Spleen (tissue), 11 donors: ENCODE data around the gene FILIP1L. TPM values are rescaled to one million over a fixed set of nuclear protein-coding genes. Genes with fewer than 3 reads are reported as not detected.

ENCODE experiments used
- DNase-seq: peaks from one replicate; pipeline ENCODE4 v3.0.0-alpha.2; 2020
- H3K27ac ChIP-seq, 8 donors: fragments of 200-600 bp; sonication (generic) in 7 of 8; 1 replicate in 4 of 8; 2 replicates in 4 of 8; pipeline versions ENCODE4 v1.5.0 to v1.8.0; 2016 to 2021; ENCODE audit warnings: inconsistent platforms in 4 of 8, mild to moderate bottlenecking in 4 of 8, moderate library complexity in 1 of 8
- H3K27me3 ChIP-seq, 7 donors: fragments of 200-600 bp; sonication (generic) in 6 of 7; replicated peaks in 1 of 7; 1 replicate in 4 of 7; 2 replicates in 3 of 7; pipeline versions ENCODE4 v1.5.0 to v1.8.0; 2016 to 2021; ENCODE audit warnings: inconsistent platforms in 3 of 7, mild to moderate bottlenecking in 1 of 7
- H3K36me3 ChIP-seq, 6 donors: fragments of 200-600 bp; sonication (generic) in 5 of 6; 1 replicate in 4 of 6; 2 replicates in 2 of 6; pipeline versions ENCODE4 v1.5.0 to v1.8.0; 2016 to 2021; ENCODE audit warnings: inconsistent platforms in 2 of 6
- H3K4me1 ChIP-seq, 6 donors: fragments of 200-600 bp; sonication (generic) in 5 of 6; 1 replicate in 3 of 6; 2 replicates in 3 of 6; pipeline versions ENCODE4 v1.5.0 to v1.8.0; 2016 to 2021; ENCODE audit warnings: inconsistent platforms in 3 of 6
- H3K4me3 ChIP-seq, 8 donors: fragments of 200-600 bp; sonication (generic) in 7 of 8; 1 replicate in 4 of 8; 2 replicates in 4 of 8; pipeline versions ENCODE4 v1.5.0 to v1.8.0; 2016 to 2021; ENCODE audit warnings: inconsistent platforms in 4 of 8, mild to moderate bottlenecking in 4 of 8, moderate library complexity in 2 of 8
- H3K9me3 ChIP-seq, 8 donors: fragments of 200-600 bp; sonication (generic) in 7 of 8; 1 replicate in 4 of 8; 2 replicates in 4 of 8; pipeline versions ENCODE4 v1.5.0 to v1.8.0; 2016 to 2021; ENCODE audit warnings: inconsistent platforms in 4 of 8
- POLR2A ChIP-seq, 3 donors: fragments of 450-650 bp; IDR thresholded peaks; one replicate each; pipeline ENCODE4 v1.5.1; 2017; ENCODE audit warnings: antibody characterized with exemption in 3 of 3, mild to moderate bottlenecking in 1 of 3
- POLR2AphosphoS5 ChIP-seq, 3 donors: sonication (generic); formaldehyde crosslinking; IDR thresholded peaks; one replicate each; pipeline ENCODE4 v1.5.1; 2017; ENCODE audit warnings: antibody characterized with exemption in 3 of 3
- WGBS, 5 donors: extraction: QIAGEN DNeasy Blood & Tissue Kit in 3 of 5; methylation state at CpG; one replicate each; pipeline versions ENCODE4 v1.1.5 to v1.1.7; 2013 to 2018; 5-methylcytosine and 5-hydroxymethylcytosine counted together
- intact Hi-C: fragments of 100-400 bp; cut with DNase I; formaldehyde crosslinking; loops from one replicate; pipeline ENCODE4 v1.15.0; 2023; ENCODE audit warnings: low total_unique reads
- polyA plus RNA-seq, 3 donors: library from polyadenylated mRNA; stranded (reverse); fragments of 200-250 nt; gene quantifications; one replicate each; pipeline ENCODE4 v1.2.1, GENCODE V29; 2013
- total RNA-seq, 7 donors: library from RNA; depleted of rRNA in 3 of 7; stranded (reverse); fragments of >200 nt in 3 of 7; fragmentation: NEBNext Ultra II Directional in 4 of 7; extraction: Animal tissue kit (Norgen Biotek cat#: 25700) in 4 of 7; gene quantifications; one replicate each; pipeline versions ENCODE4 v1.1.0 to v1.2.1, GENCODE V29; 2016 to 2021
- TF ChIP-seq, protein P1 (sequence below), 11 experiments: fragments of 200-600 bp in 7 of 11; fragments of 450-650 bp in 4 of 11; sonication (generic) in 4 of 11; IDR thresholded peaks in 8 of 11; conservative IDR thresholded peaks in 3 of 11; 1 replicate in 7 of 11; 2 replicates in 4 of 11; pipeline versions ENCODE4 v1.4.0 to v1.8.0; 2016 to 2021; ENCODE audit warnings: antibody characterized with exemption in 11 of 11, inconsistent platforms in 4 of 11, mild to moderate bottlenecking in 1 of 11
- donor health status: healthy with polysubstance abuse.
- donor health status: DM: no; HTN: no; CAD: no; lungs with moderate emphysema.
- donor health status: DM: no; HTN: no; CAD: no.
- donor health status: Bipolar disorder and iron deficiency.
- donor health status: healthy.
- donor health status: DM: no; HTN: no; CAD: no.
- donor health status: DM: yes; HTN: yes; CAD: no.

FILIP1L gene
- total and polyA plus RNA-seq, 10 donors = 11.1 to 47.7 (median 30.9) TPM

DNA sequence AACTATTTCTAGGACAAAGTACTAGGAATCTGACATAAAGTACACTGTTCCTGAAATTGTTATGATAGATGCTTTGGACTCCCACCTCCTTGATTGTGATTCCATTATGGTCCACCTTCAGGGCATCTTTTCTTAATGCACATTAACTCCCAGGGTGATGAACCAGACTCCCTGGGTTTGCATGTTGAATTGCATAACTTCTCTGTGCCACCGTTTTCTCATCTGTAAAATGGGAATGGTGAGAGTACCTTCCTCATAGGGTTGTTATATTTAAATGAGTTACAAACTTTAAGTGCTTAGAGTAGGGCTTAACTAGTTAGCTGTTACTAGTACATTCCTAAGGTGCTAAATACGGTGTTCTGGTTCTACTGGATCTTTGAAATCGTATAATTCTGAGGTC lies 214.7 kb downstream of the FILIP1L start:
- H3K4me1 ChIP-seq = peaks cover 0 to 46% (median 29%) of the 10 kb centered on the region in 6 donors
- H3K4me3 ChIP-seq = no peak overlapping the region
- no peak overlapping the region for H3K27ac ChIP-seq
- WGBS, 5 donors = 91 to 96% (median 93%) methylated on average over 3 of the region's 3 CpGs
- intact Hi-C loops = no loop called here
- H3K36me3 ChIP-seq = no peaks in the 10 kb centered on the region
- no peak for DNase-seq
- no peak for TF ChIP-seq POLR2AphosphoS5 (IDR thresholded peaks at IDR 0.05)
- TF ChIP-seq POLR2A (IDR thresholded peaks at IDR 0.05) = no peak
- TF ChIP-seq, protein P1, sequence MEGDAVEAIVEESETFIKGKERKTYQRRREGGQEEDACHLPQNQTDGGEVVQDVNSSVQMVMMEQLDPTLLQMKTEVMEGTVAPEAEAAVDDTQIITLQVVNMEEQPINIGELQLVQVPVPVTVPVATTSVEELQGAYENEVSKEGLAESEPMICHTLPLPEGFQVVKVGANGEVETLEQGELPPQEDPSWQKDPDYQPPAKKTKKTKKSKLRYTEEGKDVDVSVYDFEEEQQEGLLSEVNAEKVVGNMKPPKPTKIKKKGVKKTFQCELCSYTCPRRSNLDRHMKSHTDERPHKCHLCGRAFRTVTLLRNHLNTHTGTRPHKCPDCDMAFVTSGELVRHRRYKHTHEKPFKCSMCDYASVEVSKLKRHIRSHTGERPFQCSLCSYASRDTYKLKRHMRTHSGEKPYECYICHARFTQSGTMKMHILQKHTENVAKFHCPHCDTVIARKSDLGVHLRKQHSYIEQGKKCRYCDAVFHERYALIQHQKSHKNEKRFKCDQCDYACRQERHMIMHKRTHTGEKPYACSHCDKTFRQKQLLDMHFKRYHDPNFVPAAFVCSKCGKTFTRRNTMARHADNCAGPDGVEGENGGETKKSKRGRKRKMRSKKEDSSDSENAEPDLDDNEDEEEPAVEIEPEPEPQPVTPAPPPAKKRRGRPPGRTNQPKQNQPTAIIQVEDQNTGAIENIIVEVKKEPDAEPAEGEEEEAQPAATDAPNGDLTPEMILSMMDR (IDR thresholded peaks at IDR 0.05 in 8 of 11, conservative IDR thresholded peaks at IDR 0.05 in 3 of 11) = no peak
- no peaks in the 10 kb centered on the region for H3K9me3 ChIP-seq
- H3K27me3 ChIP-seq = no peaks in the 10 kb centered on the region

DNA sequence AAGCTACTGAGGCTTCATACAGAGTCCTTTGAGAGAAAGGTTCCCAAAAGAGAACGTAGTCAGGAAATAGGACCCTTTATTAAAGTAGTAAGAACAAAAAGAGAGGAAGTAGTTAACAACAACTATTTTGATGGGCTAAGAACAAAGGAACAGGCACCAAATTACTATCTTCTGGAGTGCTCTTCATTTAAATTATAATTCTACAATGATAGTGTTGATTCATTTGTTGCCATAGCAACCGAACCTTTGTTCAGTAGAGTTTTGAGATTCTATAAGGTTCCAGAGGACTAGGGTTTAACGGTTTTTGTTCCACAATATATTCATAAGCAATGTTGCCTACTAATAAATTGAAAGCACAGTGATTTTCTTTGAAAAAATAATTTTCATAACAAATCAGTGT lies 217.8 kb downstream of the FILIP1L start:
- whole genome bisulfite sequencing, 5 donors = 58 to 62% (median 60%) methylated on average over 3 of the region's 3 CpGs
- H3K4me1 ChIP-seq = peaks cover 0 to 35% (median 21%) of the 10 kb centered on the region in 6 donors
- H3K27me3 ChIP-seq = no peaks in the 10 kb centered on the region
- no peaks in the 10 kb centered on the region for H3K9me3 ChIP-seq
- no peak for TF ChIP-seq POLR2AphosphoS5 (IDR thresholded peaks at IDR 0.05)
- TF ChIP-seq POLR2A (IDR thresholded peaks at IDR 0.05) = no peak
- TF ChIP-seq, protein P1 (IDR thresholded peaks at IDR 0.05 in 8 of 11, conservative IDR thresholded peaks at IDR 0.05 in 3 of 11) = no peak
- H3K4me3 ChIP-seq = no peak overlapping the region
- H3K36me3 ChIP-seq = no peaks in the 10 kb centered on the region
- peak overlapping the region in 5 of 8 donors; percentile 16 to 74 (median 64) for H3K27ac ChIP-seq
- intact Hi-C loops = no loop called here
- DNase-seq = no peak

DNA sequence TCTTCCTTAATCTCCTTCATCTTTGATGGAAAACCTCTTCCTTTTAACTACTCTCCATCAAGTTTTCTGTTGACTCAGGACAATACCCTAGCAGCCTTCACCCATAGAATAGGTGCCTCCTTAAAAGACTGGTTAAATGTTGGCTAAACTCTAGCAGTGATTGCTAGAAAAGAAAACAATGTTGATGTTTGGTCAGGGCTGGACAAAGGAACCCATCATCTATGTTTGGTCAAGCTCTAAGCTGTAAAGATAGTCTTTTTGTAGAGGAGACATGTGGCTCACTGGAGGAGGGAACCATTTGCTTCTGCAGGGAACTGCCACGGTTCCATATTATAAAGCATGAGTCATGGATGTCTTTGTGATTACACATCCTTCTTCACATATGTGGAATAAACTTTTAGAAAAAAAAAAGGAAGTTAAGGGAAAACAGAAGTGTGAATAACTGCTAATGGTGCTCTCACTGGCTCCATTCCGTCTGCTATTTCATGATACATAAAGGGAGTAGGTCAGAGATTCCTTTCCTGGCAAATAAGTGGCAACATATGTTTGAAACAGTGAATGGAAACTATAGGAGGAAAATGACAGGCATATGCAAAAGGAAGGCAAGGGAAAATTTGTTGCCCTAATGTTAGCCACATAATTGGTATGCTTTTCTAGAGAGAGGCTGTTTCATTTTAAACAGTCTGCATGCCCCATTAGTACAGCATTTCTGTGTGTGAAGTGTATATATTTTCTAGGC lies 218.4 kb downstream of the FILIP1L start:
- 27 to 47% (median 38%) methylated on average over 2 of the region's 2 CpGs for WGBS, 5 donors
- DNase-seq = no peak
- Histone ChIP-seq H3K36me3 (no peaks in the 10 kb centered on the region), H3K4me1 (peaks cover 0 to 30% (median 17%) of the 10 kb centered on the region in 6 donors), H3K27me3 (no peaks in the 10 kb centered on the region), H3K9me3 (no peaks in the 10 kb centered on the region), H3K4me3 (no peak overlapping the region), H3K27ac (peak overlapping the region in 5 of 8 donors; percentile 16 to 74 (median 64))
- intact Hi-C loops = no loop called here
- no peak for TF ChIP-seq POLR2A (IDR thresholded peaks at IDR 0.05)
- TF ChIP-seq, protein P1 (IDR thresholded peaks at IDR 0.05 in 8 of 11, conservative IDR thresholded peaks at IDR 0.05 in 3 of 11) = no peak
- no peak for TF ChIP-seq POLR2AphosphoS5 (IDR thresholded peaks at IDR 0.05)

DNA sequence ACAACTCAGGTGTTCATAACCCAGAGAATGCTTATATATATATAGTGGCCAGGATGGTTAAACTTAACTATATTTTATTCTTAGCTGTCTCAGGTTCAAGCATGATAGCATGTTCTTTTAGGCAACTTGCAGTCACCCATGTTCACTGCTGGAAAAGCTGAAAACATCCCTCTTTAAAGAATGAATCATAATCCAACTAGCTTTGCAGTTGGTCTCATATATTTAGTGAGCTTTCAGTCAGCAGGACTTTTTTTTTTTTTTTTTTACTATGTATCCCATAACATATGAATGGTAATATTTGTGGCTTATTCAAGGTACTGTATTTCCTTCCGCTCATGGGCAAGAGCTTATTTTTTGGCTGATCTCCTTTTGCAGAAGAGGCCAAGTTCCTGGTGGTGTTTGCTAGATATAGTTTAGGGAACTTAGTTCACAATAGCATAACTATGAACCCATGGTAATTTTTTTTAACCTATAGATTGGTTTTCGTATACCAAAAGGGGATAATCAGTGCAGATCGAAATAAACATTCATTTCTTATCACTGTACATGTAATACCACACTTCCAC lies 219.1 kb downstream of the FILIP1L start:
- no peaks in the 10 kb centered on the region for H3K27me3 ChIP-seq
- no peak for DNase-seq
- no peak for TF ChIP-seq POLR2AphosphoS5 (IDR thresholded peaks at IDR 0.05)
- TF ChIP-seq POLR2A (IDR thresholded peaks at IDR 0.05) = no peak
- TF ChIP-seq, protein P1 (IDR thresholded peaks at IDR 0.05 in 8 of 11, conservative IDR thresholded peaks at IDR 0.05 in 3 of 11) = no peak
- H3K4me3 ChIP-seq = no peak overlapping the region
- H3K36me3 ChIP-seq = no peaks in the 10 kb centered on the region
- 37 to 60% (median 55%) methylated on average over 3 of the region's 3 CpGs for WGBS, 5 donors
- no peaks in the 10 kb centered on the region for H3K9me3 ChIP-seq
- H3K4me1 ChIP-seq = peaks cover 0 to 24% (median 14%) of the 10 kb centered on the region in 6 donors
- peak overlapping the region in 5 of 8 donors; percentile 15 to 74 (median 64) for H3K27ac ChIP-seq
- intact Hi-C loops = no loop called here
